HG03565 (cell line): ENCODE results near the gene RASL10A.
A peak's percentile ranks its signal among the peaks of the same experiment; 100 is the strongest.

Experiments
- ATAC-seq: cut with Tn5 transposase; IDR thresholded peaks from one replicate; pipeline ENCODE4 v1.9.1; 2021; ENCODE audit warnings: mild to moderate bottlenecking, moderate library complexity; ENCODE audit not compliant: unreplicated experiment

Gene RASL10A

GRCh38 chr22:29270475-29271271, 44.8 kb downstream of the RASL10A start:
- no peak for ATAC-seq

GRCh38 chr22:29269731-29270474, 45.6 kb downstream of the RASL10A start:
- no peak for ATAC-seq

- ATAC-seq: no peak
These were observed 46.3 kb downstream of the RASL10A start for GRCh38 chr22:29269230-29269604.

- ATAC-seq: peak; percentile 14
These were observed 46.8 kb downstream of the RASL10A start for GRCh38 chr22:29268511-29269229.

- ATAC-seq: peak; percentile 63
These were observed 47.5 kb downstream of the RASL10A start, which contains the start of the genes EWSR1 and RHBDD3 for GRCh38 chr22:29267858-29268510. TSS of gene EWSR1 (plus strand) at chr22:29268268. CDS start at chr22:29268337, 69 bp downstream. TSS of gene RHBDD3 (minus strand) at chr22:29267981. CDS start at chr22:29265626, 2,355 bp downstream.

- no peak for ATAC-seq
These were observed 48.0 kb downstream of the RASL10A start for GRCh38 chr22:29267462-29267857.

GRCh38 chr22:29266564-29267461, 48.7 kb downstream of the RASL10A start:
- ATAC-seq: no peak

GRCh38 chr22:29265929-29266328, 49.6 kb downstream of the RASL10A start:
- no peak for ATAC-seq

- ATAC-seq: no peak
These were observed 50.2 kb downstream of the RASL10A start for GRCh38 chr22:29265305-29265704.

- no peak for ATAC-seq
These were observed 51.7 kb downstream of the RASL10A start for GRCh38 chr22:29263791-29264276.
